IMR-90 (cell line): Measurements from ENCODE around the gene PES1. TPM values are rescaled to one million over a fixed set of nuclear protein-coding genes. Genes with fewer than 3 reads are reported as not detected.

ENCODE experiments used
- ATAC-seq: fragments of 200-7000 bp; cut with Tn5 transposase; 2 replicates; pipeline ENCODE4 v1.9.1; 2020; ENCODE audit warnings: low read depth, mild to moderate bottlenecking, moderate library complexity
- BruUV-seq: library from RNA; stranded (reverse); fragments of 400-500 nt; replicated peaks from 2 replicates; lab custom pipeline; 2021; lab: Mats Ljungman, UMichigan
- CTCF ChIA-PET: fragments of 300-600 bp; formaldehyde crosslinking; extraction: SDS; loops from one replicate; lab custom pipeline; 2021; ENCODE audit warnings: antibody characterized with exemption; lab: Yijun Ruan, JAX
- POLR2A ChIA-PET: fragments of 300-600 bp; sonication (Branson Sonifier 250); formaldehyde crosslinking; loops from one replicate; lab custom pipeline; 2022; ENCODE audit warnings: antibody characterized with exemption; ENCODE audit not compliant: unreplicated experiment; lab: Charles Lee
- DNase-seq: peaks from one replicate; pipeline ENCODE4 v3.0.0; 2013
- H2AFZ ChIP-seq: replicated peaks from 2 replicates; pipeline ENCODE3; 2013; ENCODE audit warnings: low read length, mild to moderate bottlenecking; ENCODE audit not compliant: poor library complexity
- H2AK5ac ChIP-seq: 2 replicates; pipeline ENCODE4 v1.6.1; 2013; ENCODE audit warnings: low read depth, low read length, inconsistent platforms
- H2AK9ac ChIP-seq: replicated peaks from 2 replicates; pipeline ENCODE3; 2013; ENCODE audit warnings: mild to moderate bottlenecking, low read depth, low read length, moderate library complexity; ENCODE audit not compliant: poor library complexity
- H2BK120ac ChIP-seq: 2 replicates; pipeline ENCODE4 v1.6.1; 2013; ENCODE audit warnings: low read depth, low read length, inconsistent platforms
- H2BK15ac ChIP-seq: 3 replicates; pipeline ENCODE4 v1.6.1; 2013; ENCODE audit warnings: low read depth, low read length, inconsistent platforms
- H2BK20ac ChIP-seq: 2 replicates; pipeline ENCODE4 v1.6.1; 2013; ENCODE audit warnings: low read depth, mild to moderate bottlenecking, inconsistent platforms, low read length, moderate library complexity
- H2BK5ac ChIP-seq: 2 replicates; pipeline ENCODE4 v1.6.1; 2013; ENCODE audit warnings: mild to moderate bottlenecking, low read depth, low read length, inconsistent platforms; ENCODE audit not compliant: poor library complexity, severe bottlenecking
- H3K14ac ChIP-seq: replicated peaks from 2 replicates; pipeline ENCODE4 v1.6.1; 2013; ENCODE audit warnings: low read depth, low read length, inconsistent platforms
- H3K18ac ChIP-seq: 2 replicates; pipeline ENCODE4 v1.6.1; 2013; ENCODE audit warnings: low read depth, low read length, control low read depth
- H3K23ac ChIP-seq: 2 replicates; pipeline ENCODE4 v1.6.1; 2013; ENCODE audit warnings: low read depth, low read length, inconsistent platforms
- H3K27ac ChIP-seq: 2 replicates; pipeline ENCODE4 v1.5.1; 2013; ENCODE audit warnings: mild to moderate bottlenecking, control low read depth, low read length; ENCODE audit not compliant: insufficient read depth
- H3K27me3 ChIP-seq: 2 replicates; pipeline ENCODE4 v1.6.1; 2013; ENCODE audit warnings: low read length; ENCODE audit not compliant: control insufficient read depth, insufficient read depth
- H3K36me3 ChIP-seq: 2 replicates; pipeline ENCODE4 v1.6.1; 2013; ENCODE audit warnings: low read length, mixed read lengths; ENCODE audit not compliant: control insufficient read depth, insufficient read depth
- H3K4ac ChIP-seq: 2 replicates; pipeline ENCODE4 v1.6.1; 2013; ENCODE audit warnings: low read depth, low read length, inconsistent platforms
- H3K4me1 ChIP-seq: 2 replicates; pipeline ENCODE4 v1.6.1; 2013; ENCODE audit warnings: low read length, mixed read lengths; ENCODE audit not compliant: control insufficient read depth, insufficient read depth
- H3K4me2 ChIP-seq: 2 replicates; pipeline ENCODE4 v1.6.1; 2013; ENCODE audit warnings: low read depth, mild to moderate bottlenecking, control low read depth, low read length, moderate library complexity
- H3K4me3 ChIP-seq: 2 replicates; pipeline ENCODE4 v1.5.1; 2013; ENCODE audit warnings: low read depth, mild to moderate bottlenecking, control low read depth, low read length, moderate library complexity; ENCODE audit not compliant: insufficient read depth
- H3K56ac ChIP-seq: 2 replicates; pipeline ENCODE4 v1.6.1; 2013; ENCODE audit warnings: low read length, inconsistent platforms; ENCODE audit not compliant: insufficient read depth; ENCODE audit errors: extremely low read depth
- H3K79me1 ChIP-seq, 2 experiments: 2 replicates each; pipeline ENCODE4 v1.6.1; 2013; ENCODE audit warnings: low read length in 2 of 2, inconsistent platforms in 1 of 2, low read depth in 1 of 2
- H3K9ac ChIP-seq: 2 replicates; pipeline ENCODE4 v1.6.1; 2013; ENCODE audit warnings: low read depth, low read length, control low read depth
- H3K9me1 ChIP-seq: 2 replicates; pipeline ENCODE4 v1.6.1; 2013; ENCODE audit warnings: low read length, inconsistent platforms; ENCODE audit not compliant: insufficient read depth
- H3K9me3 ChIP-seq: 2 replicates; pipeline ENCODE4 v1.6.1; 2013; ENCODE audit warnings: low read length; ENCODE audit not compliant: control insufficient read depth, insufficient read depth
- H4K20me1 ChIP-seq: 2 replicates; pipeline ENCODE4 v1.6.1; 2013; ENCODE audit warnings: low read length, inconsistent platforms; ENCODE audit not compliant: insufficient read depth
- H4K5ac ChIP-seq: 2 replicates; pipeline ENCODE4 v1.6.1; 2013; ENCODE audit warnings: mild to moderate bottlenecking, low read depth, low read length, control low read depth
- H4K8ac ChIP-seq, 2 experiments: 2 replicates each; pipeline ENCODE4 v1.6.1; 2013; ENCODE audit warnings: low read depth in 2 of 2, low read length in 2 of 2, control low read depth in 1 of 2, inconsistent platforms in 1 of 2
- H4K91ac ChIP-seq: 2 replicates; pipeline ENCODE4 v1.6.1; 2013; ENCODE audit warnings: low read depth, low read length, inconsistent platforms; ENCODE audit not compliant: insufficient read depth
- BHLHE40 ChIP-seq: fragments of 150-350 bp; IDR thresholded peaks from 2 replicates; pipeline ENCODE4 v1.6.1; 2016; ENCODE audit warnings: mild to moderate bottlenecking, low read depth, low read length
- CEBPB ChIP-seq: IDR thresholded peaks from 2 replicates; pipeline ENCODE4 v1.6.1; 2012; ENCODE audit warnings: low read depth, low read length, improper control_type of control experiment
- CHD1 ChIP-seq: IDR thresholded peaks from 2 replicates; pipeline ENCODE4 v1.6.1; 2012; ENCODE audit warnings: low read depth, low read length, improper control_type of control experiment
- ELK1 ChIP-seq: fragments of 150-350 bp; IDR thresholded peaks from 2 replicates; pipeline ENCODE4 v1.6.1; 2016; ENCODE audit warnings: low read depth, mild to moderate bottlenecking, low read length, moderate library complexity, borderline replicate concordance
- FOS ChIP-seq: fragments of 150-350 bp; IDR thresholded peaks from 2 replicates; pipeline ENCODE4 v1.6.1; 2016; ENCODE audit warnings: low read depth, low read length
- MAFK ChIP-seq: IDR thresholded peaks from 2 replicates; pipeline ENCODE4 v1.6.1; 2012; ENCODE audit warnings: low read depth, low read length, improper control_type of control experiment
- MAZ ChIP-seq: IDR thresholded peaks from 2 replicates; pipeline ENCODE4 v1.6.1; 2012; ENCODE audit warnings: low read depth, mild to moderate bottlenecking, low read length, improper control_type of control experiment, moderate library complexity, borderline replicate concordance
- NFE2L2 ChIP-seq: fragments of 150-350 bp; IDR thresholded peaks from 2 replicates; pipeline ENCODE4 v1.6.1; 2016; ENCODE audit warnings: low read depth, mild to moderate bottlenecking, low read length
- POLR2A ChIP-seq: IDR thresholded peaks from 2 replicates; pipeline ENCODE4 v1.6.1; 2012; ENCODE audit warnings: mild to moderate bottlenecking, low read depth, low read length
- RAD21 ChIP-seq: IDR thresholded peaks from 2 replicates; pipeline ENCODE4 v1.6.1; 2012; ENCODE audit warnings: low read length, improper control_type of control experiment
- RCOR1 ChIP-seq: IDR thresholded peaks from 2 replicates; pipeline ENCODE4 v1.6.1; 2012; ENCODE audit warnings: mild to moderate bottlenecking, low read length, improper control_type of control experiment; ENCODE audit not compliant: insufficient replicate concordance
- RFX5 ChIP-seq: IDR thresholded peaks from 2 replicates; pipeline ENCODE4 v1.8.0; 2012; ENCODE audit warnings: low read depth, mild to moderate bottlenecking, low read length, moderate library complexity
- SMC3 ChIP-seq: fragments of 150-350 bp; IDR thresholded peaks from 2 replicates; pipeline ENCODE4 v1.6.1; 2016; ENCODE audit warnings: low read depth, mild to moderate bottlenecking, antibody characterized with exemption, low read length, moderate library complexity
- WGBS, 2 experiments: methylation state at CpG; one replicate each; pipeline versions ENCODE4 v1.1.5 to v1.1.7; 2013; ENCODE audit warnings: missing lambda C conversion rate in 2 of 2; ENCODE audit not compliant: insufficient read length in 1 of 2; ENCODE audit errors: extremely low coverage in 2 of 2; 5-methylcytosine and 5-hydroxymethylcytosine counted together
- dilution Hi-C: fragments of 300-500 bp; cut with HindIII; formaldehyde crosslinking; loops from one replicate; pipeline ENCODE4 v1.14.3; 2018; ENCODE audit warnings: low sequenced_read_pairs; ENCODE audit not compliant: unreplicated experiment
- in situ Hi-C: fragments of 300-500 bp; cut with MboI; formaldehyde crosslinking; loops from 3 replicates; pipeline ENCODE4 v1.14.3; 2019; ENCODE audit warnings: low sequenced_read_pairs, inconsistent platforms, mixed read lengths
- intact Hi-C: fragments of 100-400 bp; cut with micrococcal nuclease; formaldehyde crosslinking; loops from 2 replicates; pipeline ENCODE4 v1.10.0; 2022
- polyA plus RNA-seq, 3 experiments: library from polyadenylated mRNA; depleted of rRNA; stranded (reverse); fragments of >200 nt; gene quantifications; 2 replicates each; pipeline ENCODE4 v1.2.3, GENCODE V29; 2012; ENCODE audit warnings: low replicate concordance in 1 of 3
- total RNA-seq: library from RNA; depleted of rRNA; stranded (reverse); fragments of >200 nt; gene quantifications from 2 replicates; pipeline ENCODE4 v1.2.3, GENCODE V29; 2012
- TF ChIP-seq, protein P1 (sequence below): fragments of 150-350 bp; IDR thresholded peaks from 2 replicates; pipeline ENCODE4 v1.6.1; 2017; ENCODE audit warnings: mild to moderate bottlenecking, antibody characterized with exemption, low read length, low read depth
- TF ChIP-seq, protein P2 (sequence below): conservative IDR thresholded peaks from 2 replicates; pipeline ENCODE4 v1.5.1; 2012; ENCODE audit warnings: mild to moderate bottlenecking, low read depth, low read length, improper control_type of control experiment

PES1 gene
- total and polyA plus RNA-seq, 2 of the 4 experiments (the other 2 are of a cell fraction): 120 to 142 TPM

GRCh38 chr22:30531651-30532608 lies 59.8 kb downstream of the PES1 start:
- H2BK120ac ChIP-seq: no peak overlapping the region
- no peaks in the 10 kb centered on the region for H4K20me1 ChIP-seq
- no peak overlapping the region for H2BK15ac ChIP-seq
- no peak overlapping the region for H3K18ac ChIP-seq
- H3K4me1 ChIP-seq: no peaks in the 10 kb centered on the region
- no peak overlapping the region for H3K4me2 ChIP-seq
- H3K27ac ChIP-seq: no peak overlapping the region
- no peak overlapping the region for H4K8ac ChIP-seq
- no peaks in the 10 kb centered on the region for H3K79me1 ChIP-seq
- H4K91ac ChIP-seq: no peak overlapping the region
- ATAC-seq (no peak), DNase-seq (no peak)
- WGBS, 2 experiments: 60% methylated on average over 5 of the region's 17 CpGs; no CpG with 5 or more reads in 1 of the 2 experiments
- H3K9ac ChIP-seq: no peak overlapping the region
- no peak overlapping the region for H2BK5ac ChIP-seq
- H2AK9ac ChIP-seq: peak overlapping the region; percentile 13
- ChIA-PET CTCF (no interaction called here), POLR2A (interaction anchor here (0.6 kb wide), 1 partner anchor 9 kb away, joined by 4 read pairs; no protein-coding TSS in a partner anchor)
- H3K36me3 ChIP-seq: no peaks in the 10 kb centered on the region
- no peak overlapping the region for H3K14ac ChIP-seq
- H3K9me3 ChIP-seq: no peaks in the 10 kb centered on the region
- no TSS peak for BruUV-seq
- no peak overlapping the region for H2AK5ac ChIP-seq
- intact Hi-C loops (no loop called here), in situ Hi-C loops (no loop called here), dilution Hi-C loops (no loop called here)
- H3K9me1 ChIP-seq: no peaks in the 10 kb centered on the region
- H3K56ac ChIP-seq: no peak overlapping the region
- no peak overlapping the region for H3K23ac ChIP-seq
- H3K4ac ChIP-seq: no peak overlapping the region
- no peak overlapping the region for H2BK20ac ChIP-seq
- H3K4me3 ChIP-seq: no peak overlapping the region
- H4K5ac ChIP-seq: no peak overlapping the region
- peaks cover 15% of the 10 kb centered on the region for H3K27me3 ChIP-seq
- H2AFZ ChIP-seq: no peak overlapping the region
- TF ChIP-seq BHLHE40 (no peak), ELK1 (no peak), RAD21 (no peak), NFE2L2 (no peak), RCOR1 (no peak), POLR2A (no peak), CHD1 (no peak), RFX5 (no peak), MAZ (no peak), CEBPB (no peak), SMC3 (no peak), MAFK (no peak), FOS (no peak)
- TF ChIP-seq, protein P1, sequence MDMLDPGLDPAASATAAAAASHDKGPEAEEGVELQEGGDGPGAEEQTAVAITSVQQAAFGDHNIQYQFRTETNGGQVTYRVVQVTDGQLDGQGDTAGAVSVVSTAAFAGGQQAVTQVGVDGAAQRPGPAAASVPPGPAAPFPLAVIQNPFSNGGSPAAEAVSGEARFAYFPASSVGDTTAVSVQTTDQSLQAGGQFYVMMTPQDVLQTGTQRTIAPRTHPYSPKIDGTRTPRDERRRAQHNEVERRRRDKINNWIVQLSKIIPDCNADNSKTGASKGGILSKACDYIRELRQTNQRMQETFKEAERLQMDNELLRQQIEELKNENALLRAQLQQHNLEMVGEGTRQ: no peak
- TF ChIP-seq, protein P2, sequence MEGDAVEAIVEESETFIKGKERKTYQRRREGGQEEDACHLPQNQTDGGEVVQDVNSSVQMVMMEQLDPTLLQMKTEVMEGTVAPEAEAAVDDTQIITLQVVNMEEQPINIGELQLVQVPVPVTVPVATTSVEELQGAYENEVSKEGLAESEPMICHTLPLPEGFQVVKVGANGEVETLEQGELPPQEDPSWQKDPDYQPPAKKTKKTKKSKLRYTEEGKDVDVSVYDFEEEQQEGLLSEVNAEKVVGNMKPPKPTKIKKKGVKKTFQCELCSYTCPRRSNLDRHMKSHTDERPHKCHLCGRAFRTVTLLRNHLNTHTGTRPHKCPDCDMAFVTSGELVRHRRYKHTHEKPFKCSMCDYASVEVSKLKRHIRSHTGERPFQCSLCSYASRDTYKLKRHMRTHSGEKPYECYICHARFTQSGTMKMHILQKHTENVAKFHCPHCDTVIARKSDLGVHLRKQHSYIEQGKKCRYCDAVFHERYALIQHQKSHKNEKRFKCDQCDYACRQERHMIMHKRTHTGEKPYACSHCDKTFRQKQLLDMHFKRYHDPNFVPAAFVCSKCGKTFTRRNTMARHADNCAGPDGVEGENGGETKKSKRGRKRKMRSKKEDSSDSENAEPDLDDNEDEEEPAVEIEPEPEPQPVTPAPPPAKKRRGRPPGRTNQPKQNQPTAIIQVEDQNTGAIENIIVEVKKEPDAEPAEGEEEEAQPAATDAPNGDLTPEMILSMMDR: no peak
